Measurements from ENCODE around the gene AHSG.
"Not testable (repeated sequence)": the region's sequence is repeated elsewhere in the genome, so short reads cannot be mapped to it uniquely, and the experiment has no call there.

AHSG gene

GRCh38 chr3:186630950-186631641 is 18.2 kb downstream of the AHSG start:
- H3K27ac ChIP-seq (ENCODE audit: low read depth, low read length): no peak overlapping the region
- H3K27me3 ChIP-seq (ENCODE audit: insufficient read depth, low read length): peaks cover 61% of the 10 kb centered on the region
- H3K36me3 ChIP-seq (ENCODE audit: insufficient read depth, low read length): no peaks in the 10 kb centered on the region
- H3K4me1 ChIP-seq (ENCODE audit: control insufficient read depth, insufficient read depth, low read length, unreplicated experiment): no peaks in the 10 kb centered on the region
- H2AFZ ChIP-seq (ENCODE audit: low read length, unreplicated experiment): no peak overlapping the region
- no peak overlapping the region for H3K4me3 ChIP-seq (ENCODE audit: low read depth, low read length)
- no peaks in the 10 kb centered on the region for H3K79me2 ChIP-seq (ENCODE audit: control insufficient read depth, insufficient read depth, low read length, unreplicated experiment)

GRCh38 chr3:186633481-186633880 is 20.6 kb downstream of the AHSG start:
- Histone ChIP-seq H3K36me3 (ENCODE audit: insufficient read depth, low read length) (no peaks in the 10 kb centered on the region), H3K27me3 (ENCODE audit: insufficient read depth, low read length) (peaks cover 67% of the 10 kb centered on the region), H3K4me1 (ENCODE audit: control insufficient read depth, insufficient read depth, low read length, unreplicated experiment) (no peaks in the 10 kb centered on the region), H3K79me2 (ENCODE audit: control insufficient read depth, insufficient read depth, low read length, unreplicated experiment) (no peaks in the 10 kb centered on the region), H3K4me3 (ENCODE audit: low read depth, low read length) (no peak overlapping the region), H2AFZ (ENCODE audit: low read length, unreplicated experiment) (no peak overlapping the region), H3K27ac (ENCODE audit: low read depth, low read length) (no peak overlapping the region)

GRCh38 chr3:186634207-186634606 is 21.3 kb downstream of the AHSG start:
- H2AFZ ChIP-seq (ENCODE audit: low read length, unreplicated experiment); H3K36me3 ChIP-seq (ENCODE audit: insufficient read depth, low read length); H3K79me2 ChIP-seq (ENCODE audit: control insufficient read depth, insufficient read depth, low read length, unreplicated experiment); H3K4me3 ChIP-seq (ENCODE audit: low read depth, low read length); H3K27ac ChIP-seq (ENCODE audit: low read depth, low read length); H3K4me1 ChIP-seq (ENCODE audit: control insufficient read depth, insufficient read depth, low read length, unreplicated experiment): not testable (repeated sequence)
- H3K27me3 ChIP-seq (ENCODE audit: insufficient read depth, low read length): peaks cover 73% of the 10 kb centered on the region

GRCh38 chr3:186635532-186635931 is 22.7 kb downstream of the AHSG start:
- Histone ChIP-seq H3K27ac (ENCODE audit: low read depth, low read length) (no peak overlapping the region), H3K79me2 (ENCODE audit: control insufficient read depth, insufficient read depth, low read length, unreplicated experiment) (no peaks in the 10 kb centered on the region), H3K36me3 (ENCODE audit: insufficient read depth, low read length) (no peaks in the 10 kb centered on the region), H3K4me1 (ENCODE audit: control insufficient read depth, insufficient read depth, low read length, unreplicated experiment) (peaks cover under 1% of the 10 kb centered on the region), H2AFZ (ENCODE audit: low read length, unreplicated experiment) (no peak overlapping the region), H3K27me3 (ENCODE audit: insufficient read depth, low read length) (peaks cover 76% of the 10 kb centered on the region), H3K4me3 (ENCODE audit: low read depth, low read length) (no peak overlapping the region)

GRCh38 chr3:186636536-186636935 is 23.7 kb downstream of the AHSG start:
- Histone ChIP-seq H3K79me2 (ENCODE audit: control insufficient read depth, insufficient read depth, low read length, unreplicated experiment) (no peaks in the 10 kb centered on the region), H3K36me3 (ENCODE audit: insufficient read depth, low read length) (no peaks in the 10 kb centered on the region), H3K27ac (ENCODE audit: low read depth, low read length) (no peak overlapping the region), H3K4me1 (ENCODE audit: control insufficient read depth, insufficient read depth, low read length, unreplicated experiment) (peaks cover 4% of the 10 kb centered on the region), H3K4me3 (ENCODE audit: low read depth, low read length) (no peak overlapping the region), H2AFZ (ENCODE audit: low read length, unreplicated experiment) (no peak overlapping the region), H3K27me3 (ENCODE audit: insufficient read depth, low read length) (peaks cover 76% of the 10 kb centered on the region)

GRCh38 chr3:186637686-186638085 is 24.8 kb downstream of the AHSG start:
- Histone ChIP-seq H3K4me3 (ENCODE audit: low read depth, low read length) (no peak overlapping the region), H3K27me3 (ENCODE audit: insufficient read depth, low read length) (peaks cover 87% of the 10 kb centered on the region), H3K79me2 (ENCODE audit: control insufficient read depth, insufficient read depth, low read length, unreplicated experiment) (no peaks in the 10 kb centered on the region), H3K36me3 (ENCODE audit: insufficient read depth, low read length) (no peaks in the 10 kb centered on the region), H3K4me1 (ENCODE audit: control insufficient read depth, insufficient read depth, low read length, unreplicated experiment) (peaks cover 4% of the 10 kb centered on the region), H2AFZ (ENCODE audit: low read length, unreplicated experiment) (no peak overlapping the region), H3K27ac (ENCODE audit: low read depth, low read length) (no peak overlapping the region)

GRCh38 chr3:186638259-186638658 is 25.4 kb downstream of the AHSG start:
- H3K27ac ChIP-seq (ENCODE audit: low read depth, low read length): no peak overlapping the region
- H3K4me1 ChIP-seq (ENCODE audit: control insufficient read depth, insufficient read depth, low read length, unreplicated experiment): peaks cover 4% of the 10 kb centered on the region
- H3K36me3 ChIP-seq (ENCODE audit: insufficient read depth, low read length): no peaks in the 10 kb centered on the region
- no peak overlapping the region for H3K4me3 ChIP-seq (ENCODE audit: low read depth, low read length)
- H2AFZ ChIP-seq (ENCODE audit: low read length, unreplicated experiment): no peak overlapping the region
- peaks cover 93% of the 10 kb centered on the region for H3K27me3 ChIP-seq (ENCODE audit: insufficient read depth, low read length)
- no peaks in the 10 kb centered on the region for H3K79me2 ChIP-seq (ENCODE audit: control insufficient read depth, insufficient read depth, low read length, unreplicated experiment)

GRCh38 chr3:186639778-186640472 is 27.1 kb downstream of the AHSG start, which contains the start of gene FETUB:
TSS of gene FETUB (plus strand) at chr3:186640399. CDS start at chr3:186640461, 62 bp downstream.
- peak within 1 kb of the TSS; percentile 12; the same call in 1 of the 2 replicates for H3K4me3 ChIP-seq (ENCODE audit: low read depth, low read length)
- no peaks in the 10 kb centered on the region for H3K79me2 ChIP-seq (ENCODE audit: control insufficient read depth, insufficient read depth, low read length, unreplicated experiment)
- peak within 1 kb of the TSS; percentile 12 for H2AFZ ChIP-seq (ENCODE audit: low read length, unreplicated experiment)
- H3K27me3 ChIP-seq (ENCODE audit: insufficient read depth, low read length): peaks cover 95% of the 10 kb centered on the region
- H3K36me3 ChIP-seq (ENCODE audit: insufficient read depth, low read length): no peaks in the 10 kb centered on the region
- peaks cover 4% of the 10 kb centered on the region for H3K4me1 ChIP-seq (ENCODE audit: control insufficient read depth, insufficient read depth, low read length, unreplicated experiment)
- H3K27ac ChIP-seq (ENCODE audit: low read depth, low read length): no peak within 1 kb of the TSS

GRCh38 chr3:186640473-186640818 is 27.6 kb downstream of the AHSG start:
- H3K36me3 ChIP-seq (ENCODE audit: insufficient read depth, low read length): no peaks in the 10 kb centered on the region
- H3K27me3 ChIP-seq (ENCODE audit: insufficient read depth, low read length): peaks cover 92% of the 10 kb centered on the region
- H3K4me1 ChIP-seq (ENCODE audit: control insufficient read depth, insufficient read depth, low read length, unreplicated experiment): peaks cover 4% of the 10 kb centered on the region
- H3K27ac ChIP-seq (ENCODE audit: low read depth, low read length): no peak overlapping the region
- peak overlapping the region; percentile 12; the same call in 1 of the 2 replicates for H3K4me3 ChIP-seq (ENCODE audit: low read depth, low read length)
- H3K79me2 ChIP-seq (ENCODE audit: control insufficient read depth, insufficient read depth, low read length, unreplicated experiment): no peaks in the 10 kb centered on the region
- peak overlapping the region; percentile 12 for H2AFZ ChIP-seq (ENCODE audit: low read length, unreplicated experiment)

- peak overlapping the region; percentile 12 for H2AFZ ChIP-seq (ENCODE audit: low read length, unreplicated experiment)
- no peaks in the 10 kb centered on the region for H3K79me2 ChIP-seq (ENCODE audit: control insufficient read depth, insufficient read depth, low read length, unreplicated experiment)
- H3K27ac ChIP-seq (ENCODE audit: low read depth, low read length): no peak overlapping the region
- H3K4me3 ChIP-seq (ENCODE audit: low read depth, low read length): peak overlapping the region; percentile 12; the same call in 1 of the 2 replicates
- H3K4me1 ChIP-seq (ENCODE audit: control insufficient read depth, insufficient read depth, low read length, unreplicated experiment): peaks cover 4% of the 10 kb centered on the region
- H3K36me3 ChIP-seq (ENCODE audit: insufficient read depth, low read length): no peaks in the 10 kb centered on the region
- peaks cover 87% of the 10 kb centered on the region for H3K27me3 ChIP-seq (ENCODE audit: insufficient read depth, low read length)
Measured at GRCh38 chr3:186640929-186641328, 28.1 kb downstream of the AHSG start.

- Histone ChIP-seq H3K27ac (ENCODE audit: low read depth, low read length) (no peak overlapping the region), H3K27me3 (ENCODE audit: insufficient read depth, low read length) (peaks cover 86% of the 10 kb centered on the region), H3K36me3 (ENCODE audit: insufficient read depth, low read length) (no peaks in the 10 kb centered on the region), H3K79me2 (ENCODE audit: control insufficient read depth, insufficient read depth, low read length, unreplicated experiment) (no peaks in the 10 kb centered on the region), H3K4me1 (ENCODE audit: control insufficient read depth, insufficient read depth, low read length, unreplicated experiment) (peaks cover 4% of the 10 kb centered on the region), H3K4me3 (ENCODE audit: low read depth, low read length) (no peak overlapping the region), H2AFZ (ENCODE audit: low read length, unreplicated experiment) (no peak overlapping the region)
Measured at GRCh38 chr3:186642014-186642413, 29.2 kb downstream of the AHSG start.

All from ACC112 (cell line).